Uterus (tissue), 2 donors: Measurements from ENCODE around the gene TMEM132A.

Experiments used
- POLR2A ChIP-seq, 2 donors: fragments of 450-650 bp; IDR thresholded peaks; one replicate each; pipeline ENCODE4 v1.6.1; 2016; ENCODE audit warnings: antibody characterized with exemption in 2 of 2, mild to moderate bottlenecking in 1 of 2, moderate library complexity in 1 of 2
- TF ChIP-seq, protein P1 (sequence below), 4 experiments: fragments of 200-600 bp in 2 of 4; fragments of 450-650 bp in 2 of 4; sonication (generic) in 2 of 4; IDR thresholded peaks; one replicate each; pipeline ENCODE4 v1.5.1; 2016 to 2019; ENCODE audit warnings: antibody characterized with exemption in 4 of 4, mild to moderate bottlenecking in 2 of 4, moderate library complexity in 1 of 4

- TF ChIP-seq, protein P1, sequence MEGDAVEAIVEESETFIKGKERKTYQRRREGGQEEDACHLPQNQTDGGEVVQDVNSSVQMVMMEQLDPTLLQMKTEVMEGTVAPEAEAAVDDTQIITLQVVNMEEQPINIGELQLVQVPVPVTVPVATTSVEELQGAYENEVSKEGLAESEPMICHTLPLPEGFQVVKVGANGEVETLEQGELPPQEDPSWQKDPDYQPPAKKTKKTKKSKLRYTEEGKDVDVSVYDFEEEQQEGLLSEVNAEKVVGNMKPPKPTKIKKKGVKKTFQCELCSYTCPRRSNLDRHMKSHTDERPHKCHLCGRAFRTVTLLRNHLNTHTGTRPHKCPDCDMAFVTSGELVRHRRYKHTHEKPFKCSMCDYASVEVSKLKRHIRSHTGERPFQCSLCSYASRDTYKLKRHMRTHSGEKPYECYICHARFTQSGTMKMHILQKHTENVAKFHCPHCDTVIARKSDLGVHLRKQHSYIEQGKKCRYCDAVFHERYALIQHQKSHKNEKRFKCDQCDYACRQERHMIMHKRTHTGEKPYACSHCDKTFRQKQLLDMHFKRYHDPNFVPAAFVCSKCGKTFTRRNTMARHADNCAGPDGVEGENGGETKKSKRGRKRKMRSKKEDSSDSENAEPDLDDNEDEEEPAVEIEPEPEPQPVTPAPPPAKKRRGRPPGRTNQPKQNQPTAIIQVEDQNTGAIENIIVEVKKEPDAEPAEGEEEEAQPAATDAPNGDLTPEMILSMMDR (IDR thresholded peaks at IDR 0.05): no peak
- TF ChIP-seq POLR2A (IDR thresholded peaks at IDR 0.05): no peak
Observed at GRCh38 chr11:60964801-60965200, 40.5 kb downstream of the TMEM132A start.
